Activated CD4-positive, alpha-beta T cell treated with anti-CD3 and anti-CD28 coated beads for 48 hours (primary cell): Measurements from ENCODE around the gene LRCOL1.

ENCODE experiments used
- DNase-seq: peaks from one replicate; pipeline ENCODE4 v3.0.0-alpha.2; 2020

LRCOL1 gene

GRCh38 chr12:132635076-132635955 is 24.9 kb upstream of the LRCOL1 start:
- no peak for DNase-seq

- DNase-seq = no peak
Observed at GRCh38 chr12:132634411-132634990, 24.1 kb upstream of the LRCOL1 start.

- DNase-seq = no peak
Observed at GRCh38 chr12:132633901-132634300, 23.5 kb upstream of the LRCOL1 start.

DNA sequence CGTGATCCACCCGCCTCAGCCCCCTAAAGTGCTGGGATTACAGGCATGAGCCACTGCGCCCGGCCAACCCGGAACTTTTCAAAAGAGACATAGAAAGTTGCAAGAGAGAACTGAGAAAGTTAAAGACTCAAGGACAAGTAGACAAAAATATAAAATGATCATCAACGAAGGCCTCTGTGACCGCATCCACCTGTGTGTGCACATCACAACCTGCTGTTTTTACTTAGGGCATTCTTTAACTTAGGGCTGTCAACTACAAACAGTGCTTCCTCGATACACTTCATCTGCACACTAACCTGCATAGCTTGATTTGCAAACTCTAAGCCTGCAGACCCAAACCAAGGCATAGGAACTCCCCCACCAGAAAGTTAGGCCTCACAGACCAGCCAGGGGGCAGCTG is 23.0 kb upstream of the LRCOL1 start:
- no peak for DNase-seq

- no peak for DNase-seq
Observed at GRCh38 chr12:132632521-132633228, 22.3 kb upstream of the LRCOL1 start.

DNA sequence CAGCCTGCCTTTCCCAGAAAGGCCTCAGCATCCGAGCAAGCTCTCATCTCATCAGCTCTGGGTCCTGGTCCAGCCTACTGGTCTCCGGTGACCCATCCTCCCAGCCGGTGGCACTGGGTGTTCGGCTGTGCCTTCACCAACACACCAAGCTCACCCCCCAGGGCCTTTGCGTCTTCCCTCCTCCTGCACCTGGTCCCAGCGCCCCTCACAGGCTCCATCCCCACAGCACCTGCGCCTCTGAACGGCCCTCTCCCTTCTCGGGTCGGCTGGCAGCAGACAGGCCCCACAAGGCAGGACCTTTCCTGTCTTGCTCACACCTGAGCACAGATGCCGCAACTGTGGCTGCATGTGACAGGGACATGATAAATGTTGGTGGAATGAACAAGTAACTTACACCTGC is 21.3 kb upstream of the LRCOL1 start:
- DNase-seq = no peak

GRCh38 chr12:132630672-132631071 is 20.3 kb upstream of the LRCOL1 start:
- no peak for DNase-seq

DNA sequence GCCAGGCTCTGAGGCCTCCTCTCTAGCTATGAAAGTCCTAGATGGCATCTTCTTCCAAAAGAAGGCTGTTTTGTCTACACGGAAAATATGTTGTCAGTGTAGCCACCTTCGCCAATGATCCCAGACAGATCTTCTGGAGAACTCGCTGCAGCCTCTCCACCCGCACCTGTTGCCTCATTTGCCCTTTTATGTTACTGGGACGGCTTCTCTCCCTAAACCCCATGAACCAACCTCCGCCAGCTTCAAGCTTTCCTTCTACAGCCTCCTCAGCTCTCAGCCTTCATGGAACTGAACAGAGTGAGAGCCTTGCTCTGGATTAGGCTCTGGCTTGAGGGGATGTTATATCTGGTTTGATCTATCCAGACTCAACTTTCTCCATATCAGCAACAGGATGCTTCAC is 18.9 kb upstream of the LRCOL1 start:
- DNase-seq = no peak

DNA sequence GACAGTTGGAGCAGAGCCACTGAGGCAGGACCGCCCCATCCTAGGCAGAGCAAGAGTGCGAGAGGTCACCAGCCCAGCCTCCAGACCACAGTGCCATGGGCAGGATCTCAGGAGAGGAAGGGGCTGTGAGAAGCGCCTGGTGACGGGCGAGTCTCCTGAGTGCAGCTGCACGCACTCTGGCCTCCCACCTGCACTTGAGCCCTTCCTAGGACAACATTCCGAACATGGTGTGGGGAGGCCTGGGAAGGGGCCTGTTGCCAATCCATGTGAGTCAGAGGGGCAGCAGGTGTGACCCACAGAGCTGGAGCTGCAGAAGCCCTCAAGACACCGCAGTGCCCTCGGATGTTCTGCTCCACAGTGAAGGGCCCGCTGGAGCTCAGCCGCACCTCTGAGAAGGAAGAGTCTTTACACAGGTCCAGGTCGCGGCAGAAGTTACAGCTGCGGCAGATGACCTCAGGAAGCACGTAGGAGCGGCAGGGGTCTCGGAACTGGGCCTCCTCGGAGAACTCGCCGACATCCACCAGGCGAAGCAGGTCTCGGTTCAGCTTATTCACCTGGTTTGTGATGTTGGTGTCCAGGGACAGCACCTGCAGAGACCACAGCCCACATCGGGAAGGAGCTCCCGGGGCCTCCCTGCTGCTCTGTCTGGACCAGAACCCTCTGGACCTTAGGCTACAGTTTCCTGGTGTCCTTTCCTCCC is 15.5 kb upstream of the LRCOL1 start:
- no peak for DNase-seq

DNA sequence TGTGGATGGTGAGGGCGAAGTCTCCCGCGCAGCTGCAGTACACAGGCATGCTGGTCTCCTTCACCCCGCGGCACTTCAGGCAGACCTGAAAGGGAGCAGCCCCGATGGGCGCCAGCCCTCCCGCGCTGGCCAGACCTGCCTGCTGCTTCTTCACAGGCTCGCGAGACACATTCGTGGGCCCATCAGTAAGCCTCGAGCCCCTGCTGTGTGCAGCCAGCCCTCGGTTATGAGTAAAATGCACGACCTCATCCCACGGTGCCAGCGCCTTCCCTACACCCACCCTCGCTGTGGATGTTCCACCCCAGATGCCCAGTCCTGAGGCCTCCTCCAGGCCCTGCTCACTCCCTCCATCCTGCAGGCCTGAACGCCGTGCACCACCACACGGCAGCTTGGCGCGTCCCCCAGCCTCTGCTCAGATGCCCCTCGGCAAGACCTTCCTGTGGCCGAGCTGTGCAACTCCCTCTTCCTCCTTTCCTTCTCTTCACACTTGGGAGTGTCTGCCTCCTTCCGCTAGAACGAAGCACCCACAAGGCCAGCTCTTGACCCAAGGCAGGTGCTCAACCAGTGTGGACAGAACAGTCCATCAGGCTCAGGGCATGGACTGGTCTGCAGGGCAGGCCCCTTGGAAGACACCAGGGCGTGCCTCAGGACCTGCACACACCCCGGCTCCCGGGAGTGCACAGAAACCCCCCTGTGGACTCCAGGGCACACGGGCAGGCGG is 14.7 kb upstream of the LRCOL1 start:
- no peak for DNase-seq

- no peak for DNase-seq
Observed at GRCh38 chr12:132624186-132624855, 13.9 kb upstream of the LRCOL1 start.

DNA sequence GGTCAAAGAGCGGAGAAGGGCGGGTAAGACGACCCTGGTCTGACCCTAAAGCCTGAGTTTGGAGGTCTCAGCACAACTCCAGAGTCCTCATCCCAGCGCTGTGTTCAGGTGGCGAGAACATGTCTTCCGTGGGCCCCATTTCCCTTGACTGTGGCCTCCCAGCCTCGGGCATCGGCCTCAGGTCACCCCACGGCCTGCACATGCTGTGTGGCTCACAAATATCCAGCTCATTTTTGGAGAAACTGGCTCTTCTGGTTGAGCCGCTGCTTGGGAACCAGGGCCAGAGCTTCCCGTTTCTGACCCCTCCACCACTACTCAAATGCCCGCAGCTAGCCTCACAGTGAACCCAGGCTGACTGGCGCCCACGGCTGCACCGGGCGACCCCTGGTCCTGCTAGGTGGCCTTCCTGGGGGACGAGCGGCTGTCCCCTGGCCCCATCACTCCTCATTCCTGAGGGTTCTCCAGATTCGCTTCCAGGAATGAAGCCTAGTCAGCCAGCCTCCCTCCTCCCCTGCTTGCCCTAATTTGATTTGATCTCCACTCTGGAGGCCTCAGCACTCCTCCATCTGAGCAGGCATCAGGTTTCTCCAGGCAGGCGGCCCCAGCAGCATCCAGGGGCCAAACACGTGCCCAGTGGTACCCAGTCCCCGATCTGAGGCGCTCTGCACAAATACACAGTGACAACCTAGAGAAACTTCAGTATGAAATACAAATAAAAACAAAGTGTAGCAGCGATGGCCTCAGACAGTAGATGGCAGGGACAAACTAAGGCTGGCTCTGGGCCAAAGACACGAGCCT is 12.9 kb upstream of the LRCOL1 start:
- DNase-seq = no peak

DNA sequence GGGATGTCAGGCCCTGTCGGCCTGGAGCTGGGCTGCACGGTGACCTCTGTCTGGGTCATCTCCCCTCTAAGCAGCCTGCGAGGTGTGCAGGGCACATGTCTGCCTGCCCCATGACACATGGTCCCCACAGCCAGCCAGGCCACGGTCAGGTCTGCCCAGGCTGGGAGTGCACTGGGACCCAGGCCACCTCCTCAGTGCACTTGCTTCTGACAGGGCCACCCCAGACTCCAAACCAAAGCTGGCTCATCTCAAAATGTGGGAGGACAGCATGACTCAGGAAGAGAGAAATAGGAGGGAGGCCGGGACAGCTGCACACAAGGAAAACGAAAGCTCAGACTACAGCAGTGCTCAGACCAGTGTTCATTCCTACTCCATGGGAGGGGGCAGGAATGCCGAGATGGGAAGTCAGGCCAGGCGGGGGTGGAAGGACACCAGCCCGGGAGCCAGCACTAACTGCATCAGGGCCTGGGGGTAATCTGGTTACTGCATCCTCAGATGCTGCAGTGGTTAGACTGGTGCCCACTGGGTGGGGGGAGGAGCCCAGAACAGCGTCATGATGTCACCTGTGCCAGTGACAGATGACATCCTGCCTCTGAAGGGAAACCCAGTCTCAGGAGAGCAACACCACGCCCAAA is 12.2 kb upstream of the LRCOL1 start:
- DNase-seq = no peak

GRCh38 chr12:132621657-132622435 is 11.5 kb upstream of the LRCOL1 start:
- no peak for DNase-seq

DNA sequence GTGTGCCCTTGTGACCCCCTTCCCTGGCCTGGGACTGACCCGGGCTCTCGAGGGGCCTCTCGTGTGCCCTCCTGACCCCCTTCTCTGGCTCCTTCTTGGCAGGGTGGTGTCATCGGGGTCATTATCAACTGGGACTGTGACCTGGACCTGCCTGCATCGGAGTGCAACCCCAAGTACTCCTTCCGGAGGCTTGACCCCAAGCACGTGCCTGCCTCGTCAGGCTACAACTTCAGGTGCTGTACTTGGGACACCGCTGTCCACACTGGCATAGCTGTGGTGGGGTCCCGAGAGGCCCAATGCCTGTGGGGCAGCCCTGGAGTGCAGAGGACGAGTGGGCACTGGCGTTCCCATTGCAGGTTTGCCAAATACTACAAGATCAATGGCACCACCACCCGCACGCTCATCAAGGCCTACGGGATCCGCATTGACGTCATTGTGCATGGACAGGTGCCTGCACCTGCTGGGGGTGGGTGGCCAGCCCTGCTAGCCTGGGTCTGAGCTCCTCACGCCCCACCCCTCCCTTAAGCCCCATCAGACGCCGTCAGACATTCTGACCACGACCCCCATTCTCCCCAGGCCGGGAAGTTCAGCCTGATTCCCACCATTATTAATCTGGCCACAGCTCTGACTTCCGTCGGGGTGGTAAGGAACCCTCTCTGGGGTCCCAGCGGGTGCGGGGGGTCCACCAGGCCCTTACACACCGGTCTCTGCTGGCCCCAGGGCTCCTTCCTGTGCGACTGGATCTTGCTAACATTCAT is 10.7 kb upstream of the LRCOL1 start:
- DNase-seq = no peak

DNA sequence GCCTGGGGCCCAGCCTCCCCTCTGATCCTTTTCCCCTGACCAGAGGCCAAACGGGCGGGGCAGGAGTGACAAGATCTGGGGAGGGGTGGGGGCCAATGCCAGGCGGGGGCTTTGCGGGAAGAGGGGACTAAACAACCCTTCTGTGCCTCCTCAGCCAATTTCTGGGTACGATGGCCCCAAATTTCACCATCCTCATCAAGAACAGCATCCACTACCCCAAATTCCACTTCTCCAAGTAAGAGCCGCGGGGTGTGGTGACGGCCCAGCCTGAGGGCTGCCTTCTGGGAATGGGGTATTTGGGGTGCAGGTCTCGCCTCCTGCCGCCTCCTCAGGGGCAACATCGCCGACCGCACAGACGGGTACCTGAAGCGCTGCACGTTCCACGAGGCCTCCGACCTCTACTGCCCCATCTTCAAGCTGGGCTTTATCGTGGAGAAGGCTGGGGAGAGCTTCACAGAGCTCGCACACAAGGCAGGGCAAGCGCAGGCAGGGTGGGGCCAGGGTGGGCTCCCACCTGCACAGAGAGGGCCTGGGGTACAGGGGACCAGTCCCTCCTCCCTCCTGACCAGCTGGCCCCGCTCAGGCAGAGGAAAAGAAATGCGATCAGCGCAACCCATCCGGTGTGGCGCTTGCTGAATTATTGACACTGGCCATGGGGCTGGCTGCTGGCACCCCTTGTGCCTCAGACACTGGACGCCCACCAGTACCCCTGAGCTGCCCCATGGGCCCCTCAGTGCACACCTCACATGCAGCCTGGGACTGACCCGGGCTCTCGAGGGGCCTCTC is 9.9 kb upstream of the LRCOL1 start:
- DNase-seq = no peak

DNA sequence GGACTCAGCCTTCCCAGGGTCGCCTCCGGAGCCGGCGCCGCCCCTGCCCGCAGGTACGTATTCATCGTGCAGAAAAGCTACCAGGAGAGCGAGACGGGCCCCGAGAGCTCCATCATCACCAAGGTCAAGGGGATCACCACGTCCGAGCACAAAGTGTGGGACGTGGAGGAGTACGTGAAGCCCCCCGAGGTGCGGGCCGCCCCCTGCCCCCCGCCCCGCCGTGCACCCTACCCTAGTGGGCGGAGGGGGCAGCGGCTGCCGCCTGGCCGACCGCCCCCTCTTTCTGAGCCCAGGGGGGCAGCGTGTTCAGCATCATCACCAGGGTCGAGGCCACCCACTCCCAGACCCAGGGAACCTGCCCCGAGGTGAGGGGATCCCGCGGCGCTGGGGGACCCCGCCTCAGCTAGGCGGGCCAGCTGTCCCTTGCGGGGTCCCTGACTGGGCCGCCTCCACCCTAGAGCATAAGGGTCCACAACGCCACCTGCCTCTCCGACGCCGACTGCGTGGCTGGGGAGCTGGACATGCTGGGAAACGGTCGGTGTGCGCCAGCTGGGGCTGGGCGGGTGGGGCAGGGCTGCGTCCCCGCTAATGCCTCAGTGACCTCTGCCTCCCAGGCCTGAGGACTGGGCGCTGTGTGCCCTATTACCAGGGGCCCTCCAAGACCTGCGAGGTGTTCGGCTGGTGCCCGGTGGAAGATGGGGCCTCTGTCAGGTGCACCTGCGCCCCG is 9.2 kb upstream of the LRCOL1 start:
- DNase-seq = no peak

- no peak for DNase-seq
Observed at GRCh38 chr12:132619071-132619385, 8.6 kb upstream of the LRCOL1 start.
